NCI-H526 (cell line): ENCODE data around the gene WASHC3.
"Not testable (repeated sequence)": the region's sequence is repeated elsewhere in the genome, so short reads cannot be mapped to it uniquely, and the experiment has no call there.

Experiments
- DNase-seq, 2 experiments: peaks; one replicate each; lab custom pipeline; 2025; lab: John Stamatoyannopoulos, UW

WASHC3 gene

DNA sequence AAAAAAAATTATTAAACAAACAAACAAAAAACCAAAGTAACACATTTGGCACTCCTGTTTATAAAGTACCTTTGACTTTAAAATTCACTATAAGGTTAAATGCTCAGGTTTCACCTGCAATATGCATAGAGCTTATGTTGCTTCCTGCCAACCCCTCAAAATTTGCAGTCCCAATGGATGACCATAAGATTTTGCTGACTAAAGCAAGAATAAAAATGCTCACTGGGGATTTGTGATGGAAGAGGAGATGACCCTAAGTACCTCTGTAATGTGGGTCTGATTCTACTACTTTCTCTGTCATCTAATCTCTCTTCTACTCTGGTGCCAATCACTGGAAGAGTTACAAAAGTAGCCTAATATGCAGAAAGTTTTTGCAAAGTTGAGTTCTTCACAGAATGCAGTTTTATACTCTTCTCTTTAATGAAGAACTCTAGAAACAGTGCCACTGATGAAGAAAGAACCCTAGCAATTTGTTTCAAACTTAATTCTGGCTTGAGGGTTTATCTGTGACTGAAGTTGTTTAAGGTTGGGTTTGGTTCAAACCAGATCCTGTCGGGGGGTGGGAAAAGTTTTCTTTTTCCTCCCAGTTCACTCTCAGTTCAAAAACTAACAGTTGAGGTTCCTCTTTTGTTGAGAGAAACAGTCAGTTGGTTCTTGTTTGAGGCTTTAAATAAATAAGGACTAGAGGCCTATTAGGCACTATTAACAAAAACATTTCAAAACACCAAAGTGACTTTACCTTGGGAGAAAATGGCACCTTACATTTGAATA is 10.9 kb downstream of the WASHC3 start:
- DNase-seq, result no peak

- DNase-seq, result no peak
Observed at GRCh38 chr12:102043928-102044327, 17.9 kb downstream of the WASHC3 start.

- DNase-seq, result no peak
Observed at GRCh38 chr12:102033991-102034745, 27.6 kb downstream of the WASHC3 start.

DNA sequence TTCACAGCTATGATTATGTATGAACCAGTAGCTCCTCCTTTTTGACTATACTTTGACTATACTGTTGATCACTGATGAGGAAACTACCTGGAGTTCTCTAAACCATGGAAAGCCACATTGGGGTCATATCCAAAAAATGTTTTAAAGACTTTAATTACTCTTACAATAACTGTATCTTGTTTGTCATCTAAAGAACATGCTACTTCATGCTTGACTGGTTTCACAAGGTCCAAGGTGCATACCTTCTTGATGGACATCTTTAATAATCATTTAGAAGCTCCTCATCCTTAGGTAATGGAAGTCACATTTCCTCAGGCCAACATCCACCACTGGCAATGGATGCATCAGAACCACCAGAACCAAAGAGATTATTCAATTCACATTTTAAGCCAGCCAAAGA is 29.9 kb downstream of the WASHC3 start:
- DNase-seq, result no peak

DNA sequence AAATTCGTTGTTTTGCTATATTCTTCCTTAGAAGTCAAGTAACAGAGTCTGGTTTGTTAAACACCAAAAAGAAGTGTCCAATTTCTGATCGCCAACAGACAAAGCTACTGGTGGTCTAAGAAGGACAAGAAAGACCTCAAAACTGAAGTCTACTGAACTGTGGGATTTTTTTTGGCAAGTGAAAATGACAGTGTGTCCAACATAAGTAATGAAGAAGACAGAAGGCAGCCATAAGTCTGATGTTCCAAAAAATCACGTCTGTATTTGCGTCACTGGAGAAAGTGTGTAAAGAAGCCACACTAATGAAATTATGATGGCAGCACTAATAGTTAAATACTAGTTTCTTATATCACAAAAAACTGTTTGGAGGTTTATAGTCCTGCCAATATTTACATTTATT is 32.6 kb downstream of the WASHC3 start:
- no peak for DNase-seq

GRCh38 chr12:102026728-102027127 is 35.1 kb downstream of the WASHC3 start:
- no peak for DNase-seq

- no peak for DNase-seq
Observed at GRCh38 chr12:102024765-102025164, 37.0 kb downstream of the WASHC3 start.

- DNase-seq, result no peak
Observed at GRCh38 chr12:102023343-102023930, 38.4 kb downstream of the WASHC3 start.

DNA sequence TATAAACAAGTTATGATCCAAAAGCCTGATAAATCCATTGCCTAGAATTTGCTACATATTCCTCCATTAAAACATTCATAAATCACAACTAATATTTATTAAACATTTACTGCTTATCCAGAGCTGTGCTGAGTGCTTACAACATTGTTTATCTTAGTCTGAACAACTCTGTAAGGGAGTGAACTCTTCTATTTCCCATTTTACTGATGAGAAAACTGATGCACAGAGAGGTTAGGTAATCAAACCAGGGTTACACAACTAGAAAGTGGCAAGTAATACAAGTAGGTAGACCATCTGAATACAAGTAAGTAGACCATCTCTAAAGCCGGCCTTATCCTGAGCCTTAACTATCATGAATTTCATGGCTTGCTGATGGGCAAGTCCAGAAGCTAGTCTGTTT is 39.5 kb downstream of the WASHC3 start:
- no peak for DNase-seq

DNA sequence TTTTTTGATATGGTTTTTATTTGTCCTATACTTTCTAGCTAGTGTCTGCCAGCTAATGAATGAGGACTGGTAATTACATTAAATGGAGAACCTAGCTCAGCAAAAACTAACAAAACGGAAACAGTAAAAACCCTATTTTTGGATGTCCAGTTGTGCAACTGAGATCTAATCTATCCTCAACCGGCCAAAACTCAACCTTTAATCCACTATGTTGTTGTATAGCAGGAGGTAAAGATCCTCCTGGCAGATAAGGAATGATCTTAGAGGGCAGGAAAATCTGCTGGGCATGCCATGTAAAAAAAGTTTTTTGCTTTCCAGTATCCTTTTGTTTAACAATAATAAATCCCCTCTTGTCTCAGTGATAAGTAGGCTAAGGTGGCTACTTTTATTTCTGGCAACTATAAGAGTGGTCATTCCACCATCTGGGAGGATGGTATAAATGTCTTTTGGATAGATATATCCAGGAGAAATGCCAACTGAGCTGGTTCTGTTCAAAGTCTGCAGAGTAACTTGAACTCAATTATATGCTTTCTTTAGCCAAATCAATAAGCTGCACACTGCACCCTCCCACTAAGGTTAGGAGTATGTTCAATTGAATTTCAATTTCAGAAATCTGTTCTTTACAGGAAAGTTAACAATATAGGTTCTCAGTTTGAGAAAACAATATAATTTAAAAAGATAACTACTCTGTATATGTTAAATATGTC is 40.1 kb downstream of the WASHC3 start:
- DNase-seq, result no peak

DNA sequence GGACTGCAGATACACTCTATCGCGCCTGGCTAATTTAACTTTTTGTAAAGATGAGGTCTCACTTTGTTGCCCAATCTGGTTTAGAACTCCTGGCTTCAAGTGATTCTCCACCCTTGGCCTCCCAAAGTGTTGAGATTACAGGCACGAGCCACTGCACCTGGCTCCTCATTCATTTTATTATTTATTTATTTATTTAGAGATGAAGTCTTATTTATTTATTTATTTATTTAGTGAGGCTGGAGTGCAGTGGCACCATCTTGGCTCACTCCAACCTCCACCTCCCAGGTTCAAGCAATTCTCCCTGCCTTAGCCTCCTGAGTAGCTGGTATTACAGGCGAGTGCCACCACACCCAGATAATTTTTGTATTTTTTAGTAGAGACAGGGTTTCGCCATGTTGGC is 43.2 kb downstream of the WASHC3 start:
- not testable (repeated sequence) for DNase-seq

DNA sequence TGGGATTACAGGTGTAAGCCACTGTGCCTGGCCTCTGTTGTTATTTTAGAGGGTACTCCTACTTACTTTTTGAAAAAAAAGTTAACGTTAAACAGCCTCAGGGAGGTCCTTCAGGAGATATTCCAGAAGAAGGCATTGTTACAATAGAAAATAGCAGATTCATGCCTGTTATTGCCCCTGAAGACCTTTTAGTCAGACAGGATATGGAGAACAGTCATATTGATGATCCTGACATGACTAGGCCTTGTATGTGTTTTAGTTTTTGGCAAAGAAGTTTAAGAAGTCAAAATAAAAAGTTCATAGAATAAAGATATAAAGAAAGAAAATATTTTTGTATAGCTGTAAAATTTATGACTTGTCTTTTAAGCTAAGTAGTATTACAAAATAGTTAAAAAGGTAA is 45.3 kb downstream of the WASHC3 start:
- DNase-seq, result no peak

GRCh38 chr12:102010265-102010994 is 51.4 kb downstream of the WASHC3 start:
- DNase-seq, result no peak

- no peak for DNase-seq
Observed at GRCh38 chr12:102009796-102010195, 52.0 kb downstream of the WASHC3 start.

DNA sequence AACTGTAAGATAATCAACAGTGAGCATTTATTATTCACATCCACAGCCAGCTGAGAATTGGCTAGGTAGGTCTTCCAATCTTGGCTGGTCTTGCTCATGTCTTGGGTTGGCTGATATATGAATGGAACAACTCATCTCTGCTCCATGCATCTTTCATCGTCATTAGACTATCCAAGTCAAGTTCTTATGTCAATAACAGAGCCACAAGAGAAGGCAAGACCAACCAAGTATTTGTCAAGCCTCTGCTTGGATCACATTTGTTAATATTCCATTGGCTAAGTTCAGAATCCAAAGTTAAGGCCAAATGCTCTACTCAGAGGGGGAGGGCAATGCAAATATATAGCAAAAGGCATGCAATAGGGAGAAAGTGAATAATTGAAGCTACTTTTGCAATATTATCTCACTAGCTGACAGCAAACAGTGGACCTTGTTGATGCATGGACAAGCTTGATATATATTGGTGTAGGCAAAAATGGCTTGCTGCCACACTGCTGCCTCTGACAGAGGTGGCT is 53.1 kb downstream of the WASHC3 start:
- DNase-seq, result no peak

DNA sequence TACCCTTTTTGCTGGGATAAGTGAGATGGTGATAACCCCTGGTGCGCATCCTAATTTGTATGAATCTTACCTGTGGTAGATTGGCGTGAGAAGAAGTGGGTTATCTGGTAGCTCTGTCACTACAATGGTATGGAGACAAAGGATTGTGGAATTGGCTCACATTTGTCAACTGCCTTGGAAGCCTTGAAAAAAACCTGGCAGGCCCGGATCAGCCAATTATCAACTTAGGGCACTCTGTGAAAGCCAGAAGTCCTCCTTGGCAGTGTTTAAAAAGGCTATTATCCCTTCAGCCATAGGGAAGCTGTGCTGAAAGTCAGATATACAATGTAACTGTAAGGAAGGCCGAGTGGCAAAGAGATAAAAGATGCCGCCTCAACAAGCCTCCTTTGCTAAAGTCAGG is 56.5 kb downstream of the WASHC3 start:
- no peak for DNase-seq

GRCh38 chr12:101997102-101997501 is 64.7 kb downstream of the WASHC3 start:
- DNase-seq, result no peak

GRCh38 chr12:101995684-101996083 is 66.1 kb downstream of the WASHC3 start:
- DNase-seq, result no peak

DNA sequence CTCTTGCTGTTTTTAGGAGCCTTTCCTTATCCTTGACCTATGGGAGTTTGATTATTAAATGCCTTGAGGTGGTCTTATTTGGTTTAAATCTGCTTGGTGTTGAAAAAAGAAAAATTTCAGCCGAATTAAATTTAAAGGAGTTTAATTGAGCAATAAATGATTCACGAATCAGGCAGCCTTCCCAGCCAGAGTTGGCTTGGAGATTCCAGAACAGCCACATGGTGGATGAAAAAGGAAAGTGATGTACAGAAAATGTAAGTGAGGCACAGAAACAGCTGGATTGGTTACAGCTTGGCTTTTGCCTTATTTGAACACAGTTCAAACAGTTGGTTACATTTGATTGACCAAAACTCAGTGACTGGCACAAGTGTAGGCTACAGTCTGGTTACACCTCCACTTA is 69.7 kb downstream of the WASHC3 start:
- no peak for DNase-seq

DNA sequence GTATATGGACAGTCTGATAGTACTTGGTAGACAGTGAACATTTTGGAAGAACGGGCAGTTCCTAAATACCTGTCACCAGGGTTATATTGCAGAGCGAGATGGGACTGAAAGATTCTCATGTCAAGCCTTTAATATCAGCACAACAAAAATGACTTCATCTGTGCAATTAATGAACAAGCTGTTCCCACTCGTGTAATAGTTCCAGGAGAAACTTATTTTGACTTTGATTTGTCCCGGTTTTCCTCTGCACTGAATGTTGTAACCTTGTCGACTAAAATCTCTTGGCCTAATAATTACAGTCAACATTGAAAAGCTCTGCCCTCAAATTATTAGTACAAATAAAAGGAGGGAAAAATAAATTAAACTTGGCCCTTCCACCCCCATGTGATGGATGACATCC is 79.5 kb downstream of the WASHC3 start:
- no peak for DNase-seq

GRCh38 chr12:101981868-101982267 is 79.9 kb downstream of the WASHC3 start:
- no peak for DNase-seq

- DNase-seq, result no peak
Observed at GRCh38 chr12:101968770-101969169, 93.0 kb downstream of the WASHC3 start.
